ENCODE data around the gene RHOXF1. TPM values are rescaled to one million over a fixed set of nuclear protein-coding genes. Genes with fewer than 3 reads are reported as not detected.
"Not testable (repeated sequence)": the region's sequence is repeated elsewhere in the genome, so short reads cannot be mapped to it uniquely, and the experiment has no call there.

The RHOXF1 gene
- 0.67 TPM for total RNA-seq

- intact Hi-C loops (cut with DNase I) = no loop called here
- DNase-seq (ENCODE audit: low spot score) = no peak
- no peak for ATAC-seq
These were observed at the start of gene RHOXF1 for GRCh38 chrX:120115438-120115963. TSS of gene RHOXF1 (minus strand) at chrX:120115913. CDS start at chrX:120115862, 51 bp downstream.

GRCh38 chrX:120159086-120159485 is 43.4 kb upstream of the RHOXF1 start:
- intact Hi-C loops (cut with DNase I); DNase-seq (ENCODE audit: low spot score); ATAC-seq: not testable (repeated sequence)

GRCh38 chrX:120158313-120158712 is 42.6 kb upstream of the RHOXF1 start, which contains the start of gene RHOXF2:
TSS of gene RHOXF2 (plus strand) at chrX:120158613. CDS start at chrX:120158751, 138 bp downstream.
- ATAC-seq; intact Hi-C loops (cut with DNase I); DNase-seq (ENCODE audit: low spot score): not testable (repeated sequence)

- ATAC-seq = peak; percentile 50
- intact Hi-C loops (cut with DNase I); DNase-seq (ENCODE audit: low spot score): not testable (repeated sequence)
These were observed 34.5 kb upstream of the RHOXF1 start for GRCh38 chrX:120150109-120150744.

GRCh38 chrX:120147537-120147936 is 31.8 kb upstream of the RHOXF1 start:
- ATAC-seq (no peak), DNase-seq (ENCODE audit: low spot score) (no peak)
- intact Hi-C loops (cut with DNase I) = no loop called here

- DNase-seq (ENCODE audit: low spot score); ATAC-seq; intact Hi-C loops (cut with DNase I): not testable (repeated sequence)
These were observed 30.6 kb upstream of the RHOXF1 start for GRCh38 chrX:120146323-120146722.

- intact Hi-C loops (cut with DNase I) = no loop called here
- DNase-seq (ENCODE audit: low spot score) (no peak), ATAC-seq (no peak)
These were observed 29.7 kb upstream of the RHOXF1 start for GRCh38 chrX:120145295-120145925.

GRCh38 chrX:120144178-120144844 is 28.6 kb upstream of the RHOXF1 start:
- intact Hi-C loops (cut with DNase I) = no loop called here
- ATAC-seq (peak; percentile 44), DNase-seq (ENCODE audit: low spot score) (no peak)

GRCh38 chrX:120140293-120140981 is 24.7 kb upstream of the RHOXF1 start:
- ATAC-seq (no peak), DNase-seq (ENCODE audit: low spot score) (no peak)
- intact Hi-C loops (cut with DNase I) = no loop called here

- no peak for ATAC-seq
These were observed 21.7 kb upstream of the RHOXF1 start for GRCh38 chrX:120137439-120137838.

GRCh38 chrX:120136840-120137239 is 21.1 kb upstream of the RHOXF1 start:
- ATAC-seq = no peak
- intact Hi-C loops (cut with DNase I) = no loop called here
- DNase-seq (ENCODE audit: low spot score) = no peak

More at GRCh38 chrX:120137439-120137838, 21.7 kb upstream of the RHOXF1 start:
- DNase-seq (ENCODE audit: low spot score) = no peak
- intact Hi-C loops (cut with DNase I) = no loop called here

- intact Hi-C loops (cut with DNase I) = no loop called here
- no peak for ATAC-seq
- DNase-seq (ENCODE audit: low spot score) = no peak
These were observed 20.4 kb upstream of the RHOXF1 start for GRCh38 chrX:120136128-120136527.

GRCh38 chrX:120128306-120128846 is 12.7 kb upstream of the RHOXF1 start:
- DNase-seq (ENCODE audit: low spot score); intact Hi-C loops (cut with DNase I); ATAC-seq: not testable (repeated sequence)

GRCh38 chrX:120125444-120125843 is 9.7 kb upstream of the RHOXF1 start:
- ATAC-seq = peak; percentile 55
- DNase-seq (ENCODE audit: low spot score) = no peak
- intact Hi-C loops (cut with DNase I) = no loop called here

GRCh38 chrX:120120223-120120622 is 4.5 kb upstream of the RHOXF1 start:
- intact Hi-C loops (cut with DNase I) = no loop called here
- ATAC-seq = no peak

GRCh38 chrX:120111611-120112010 is 4.1 kb downstream of the RHOXF1 start:
- intact Hi-C loops (cut with DNase I) = no loop called here
- no peak for ATAC-seq

More at GRCh38 chrX:120120223-120120622, 4.5 kb upstream of the RHOXF1 start:
- DNase-seq (ENCODE audit: low spot score) = no peak

GRCh38 chrX:120109378-120109777 is 6.3 kb downstream of the RHOXF1 start:
- intact Hi-C loops (cut with DNase I) = no loop called here
- ATAC-seq = no peak
- no peak for DNase-seq (ENCODE audit: low spot score)

More at GRCh38 chrX:120111611-120112010, 4.1 kb downstream of the RHOXF1 start:
- no peak for DNase-seq (ENCODE audit: low spot score)

GRCh38 chrX:120104707-120105106 is 11.0 kb downstream of the RHOXF1 start:
- ATAC-seq; DNase-seq (ENCODE audit: low spot score); intact Hi-C loops (cut with DNase I): not testable (repeated sequence)

- ATAC-seq; DNase-seq (ENCODE audit: low spot score); intact Hi-C loops (cut with DNase I): not testable (repeated sequence)
These were observed 14.7 kb downstream of the RHOXF1 start for GRCh38 chrX:120101057-120101456.

Measured in sciatic nerve (tissue), 2 donors.